CD4-positive, alpha-beta T cell (primary cell): Measurements from ENCODE around the gene ALDH3A2. TPM values are rescaled to one million over a fixed set of nuclear protein-coding genes. Genes with fewer than 3 reads are reported as not detected.

Experiments used
- ATAC-seq: fragments of 200-7000 bp; cut with Tn5 transposase; one replicate; pipeline ENCODE4 v1.10.0; 2022; ENCODE audit warnings: mild to moderate bottlenecking; ENCODE audit not compliant: poor library complexity
- CTCF ChIA-PET: fragments of 350-600 bp; sonication (Branson Sonifier 250); formaldehyde crosslinking; loops from one replicate; lab custom pipeline; 2021; ENCODE audit warnings: antibody characterized with exemption, inconsistent platforms; lab: Charles Lee
- POLR2A ChIA-PET: fragments of 350-600 bp; sonication (Branson Sonifier 250); formaldehyde crosslinking; loops from one replicate; lab custom pipeline; 2021; ENCODE audit warnings: antibody characterized with exemption, inconsistent platforms; lab: Charles Lee
- DNase-seq, 14 experiments: peaks; one replicate each; pipeline ENCODE4 v3.0.0-alpha.2; 2013 to 2020; ENCODE audit warnings: mixed read lengths in 2 of 14
- H3K27ac ChIP-seq, 2 donors: one replicate each; pipeline versions ENCODE4 v1.5.1 to v1.7.0; 2013; ENCODE audit warnings: low read length in 2 of 2, low read depth in 1 of 2, mild to moderate bottlenecking in 1 of 2
- H3K27me3 ChIP-seq, 2 experiments: 1 replicate in 1 of 2; 2 replicates in 1 of 2; pipeline versions ENCODE4 v1.6.1 to v1.7.0; 2013; ENCODE audit warnings: low read length in 2 of 2, control low read depth in 1 of 2, mild to moderate bottlenecking in 1 of 2, moderate library complexity in 1 of 2; ENCODE audit not compliant: insufficient read depth in 2 of 2, control insufficient read depth in 1 of 2
- H3K36me3 ChIP-seq: one replicate; pipeline ENCODE4 v1.6.1; 2013; ENCODE audit warnings: low read length, control low read depth; ENCODE audit not compliant: insufficient read depth
- H3K4me1 ChIP-seq: one replicate; pipeline ENCODE4 v1.6.1; 2013; ENCODE audit warnings: low read length, control low read depth; ENCODE audit not compliant: insufficient read depth
- H3K4me3 ChIP-seq: one replicate; pipeline ENCODE4 v1.5.1; 2013; ENCODE audit warnings: mild to moderate bottlenecking, low read length, moderate library complexity
- H3K9me3 ChIP-seq, 2 experiments: 1 replicate in 1 of 2; 2 replicates in 1 of 2; pipeline versions ENCODE4 v1.6.1 to v1.7.0; 2013; ENCODE audit warnings: low read length in 2 of 2, mild to moderate bottlenecking in 2 of 2, control low read depth in 1 of 2, moderate library complexity in 1 of 2; ENCODE audit not compliant: control insufficient read depth in 1 of 2, insufficient read depth in 1 of 2
- H3K27ac Mint-ChIP-seq: one replicate; pipeline ENCODE4 v1.8.0; 2020; ENCODE audit warnings: mixed read lengths
- H3K27me3 Mint-ChIP-seq: one replicate; pipeline ENCODE4 v1.8.0; 2021; ENCODE audit warnings: mixed read lengths
- H3K36me3 Mint-ChIP-seq: one replicate; pipeline ENCODE4 v1.8.0; 2021; ENCODE audit warnings: low read depth, mixed read lengths
- H3K4me1 Mint-ChIP-seq: one replicate; pipeline ENCODE4 v1.8.0; 2021; ENCODE audit warnings: low read depth, mixed read lengths
- H3K4me3 Mint-ChIP-seq: one replicate; pipeline ENCODE4 v1.8.0; 2020; ENCODE audit warnings: mild to moderate bottlenecking, mixed read lengths
- H3K9me3 Mint-ChIP-seq: one replicate; pipeline ENCODE4 v1.8.0; 2020; ENCODE audit warnings: mixed read lengths
- CTCF ChIP-seq: fragments of 200-600 bp; IDR thresholded peaks from one replicate; pipeline ENCODE4 v1.8.0; 2022; ENCODE audit warnings: antibody characterized with exemption, mild to moderate bottlenecking
- intact Hi-C, 2 experiments: fragments of 100-400 bp; cut with DNase I in 1 of 2; cut with micrococcal nuclease in 1 of 2; formaldehyde crosslinking; loops; one replicate each; pipeline versions ENCODE4 v1.15.1 to v1.9.0; 2023 to 2025; cut with DNase I, micrococcal nuclease
- total RNA-seq, 174 experiments: library from RNA in 2 of 174; stranded (reverse) in 2 of 174; gene quantifications; one replicate each; pipeline ENCODE4 v1.2.3 and lab custom pipeline; 2021 to 2026

ALDH3A2 gene
- total RNA-seq, 2 experiments from 2014 or later = 20.0 to 20.9 TPM

- TF ChIP-seq CTCF = no peak
- DNase-seq (no peak), ATAC-seq (no peak)
- H3K27ac Mint-ChIP-seq = no peak overlapping the region
- no peak overlapping the region for H3K4me3 ChIP-seq
- peaks cover 2% of the 10 kb centered on the region for H3K4me1 Mint-ChIP-seq
- no peaks in the 10 kb centered on the region for H3K4me1 ChIP-seq
- ChIA-PET POLR2A (interaction anchor here (1.4 kb wide), 1 partner anchor 9 kb away, joined by 7 read pairs; the partner anchor contains the start of gene ALDH3A2), CTCF (interaction anchor here (1.5 kb wide), 1 partner anchor 10 kb away, joined by 4 read pairs; no protein-coding TSS in a partner anchor)
- H3K4me3 Mint-ChIP-seq = no peak overlapping the region
- no peaks in the 10 kb centered on the region for H3K27me3 Mint-ChIP-seq
- H3K36me3 Mint-ChIP-seq = peaks cover 72% of the 10 kb centered on the region
- no peaks in the 10 kb centered on the region for H3K9me3 ChIP-seq
- no peaks in the 10 kb centered on the region for H3K27me3 ChIP-seq
- peaks cover 33% of the 10 kb centered on the region for H3K36me3 ChIP-seq
- no peaks in the 10 kb centered on the region for H3K9me3 Mint-ChIP-seq
- H3K27ac ChIP-seq = no peak overlapping the region
- intact Hi-C loops = loop anchor here in 1 of 2 experiments (5.0 kb wide), 1 partner anchor 35 kb away; no protein-coding TSS in a partner anchor
Observed at GRCh38 chr17:19656851-19657581, 8.5 kb downstream of the ALDH3A2 start.

- intact Hi-C loops = loop anchor here in 1 of 2 experiments (5.0 to 10.0 kb wide), 2 partner anchors 37 to 165 kb away; no protein-coding TSS in a partner anchor
- Histone ChIP-seq H3K4me3 (no peak overlapping the region), H3K27me3 (no peaks in the 10 kb centered on the region), H3K9me3 (no peaks in the 10 kb centered on the region), H3K36me3 (peaks cover 52% of the 10 kb centered on the region), H3K27ac (no peak overlapping the region), H3K4me1 (no peaks in the 10 kb centered on the region)
- no peak for DNase-seq
- ChIA-PET CTCF (no interaction called here), POLR2A (no interaction called here)
- Mint-ChIP-seq H3K36me3 (peaks cover 77% of the 10 kb centered on the region), H3K27ac (no peak overlapping the region), H3K27me3 (no peaks in the 10 kb centered on the region), H3K4me1 (no peaks in the 10 kb centered on the region), H3K9me3 (no peaks in the 10 kb centered on the region), H3K4me3 (no peak overlapping the region)
- no peak for ATAC-seq
- TF ChIP-seq CTCF = no peak
Observed at GRCh38 chr17:19659366-19660177, 11.0 kb downstream of the ALDH3A2 start.

- Mint-ChIP-seq H3K36me3 (peaks cover 78% of the 10 kb centered on the region), H3K27ac (no peak overlapping the region), H3K27me3 (no peaks in the 10 kb centered on the region), H3K4me3 (no peak overlapping the region), H3K4me1 (no peaks in the 10 kb centered on the region), H3K9me3 (no peaks in the 10 kb centered on the region)
- Histone ChIP-seq H3K27ac (no peak overlapping the region), H3K36me3 (peaks cover 50% of the 10 kb centered on the region), H3K4me1 (no peaks in the 10 kb centered on the region), H3K4me3 (no peak overlapping the region), H3K9me3 (no peaks in the 10 kb centered on the region), H3K27me3 (no peaks in the 10 kb centered on the region)
- POLR2A ChIA-PET = no interaction called here
- CTCF ChIA-PET = no interaction called here
- TF ChIP-seq CTCF = no peak
- ATAC-seq = no peak
- DNase-seq = no peak
- intact Hi-C loops = loop anchor here in 1 of 2 experiments (10.0 kb wide), 1 partner anchor 164 kb away; no protein-coding TSS in a partner anchor
Observed at GRCh38 chr17:19660219-19660870, 11.8 kb downstream of the ALDH3A2 start.
